ENCODE measurements around the gene REL.
"Not testable (repeated sequence)": the region's sequence is repeated elsewhere in the genome, so short reads cannot be mapped to it uniquely, and the experiment has no call there.

The REL gene

GRCh38 chr2:60898567-60898966 lies 17.2 kb downstream of the REL start:
- ChIA-PET POLR2A (ENCODE audit: low non-redundant PET) (no interaction called here), CTCF (no interaction called here)
- no peak for TF ChIP-seq CTCF (conservative IDR thresholded peaks at IDR 0.05; ENCODE audit: low read depth)
- DNase-seq (ENCODE audit: low spot score), result no peak
- no peak overlapping the region for H3K27ac ChIP-seq

GRCh38 chr2:60899230-60899891 lies 18.0 kb downstream of the REL start:
- POLR2A ChIA-PET (ENCODE audit: low non-redundant PET), result no interaction called here
- CTCF ChIA-PET, result interaction anchor here (1.4 kb wide), 1 partner anchor 100 kb away, joined by 6 read pairs; no protein-coding TSS in a partner anchor
- no peak for DNase-seq (ENCODE audit: low spot score)
- TF ChIP-seq CTCF (conservative IDR thresholded peaks at IDR 0.05; ENCODE audit: low read depth), result no peak
- H3K27ac ChIP-seq, result no peak overlapping the region

- CTCF ChIA-PET, result interaction anchor here (1.4 kb wide), 1 partner anchor 99 kb away, joined by 6 read pairs; no protein-coding TSS in a partner anchor
- POLR2A ChIA-PET (ENCODE audit: low non-redundant PET), result no interaction called here
- DNase-seq (ENCODE audit: low spot score), result no peak
- no peak overlapping the region for H3K27ac ChIP-seq
- no peak for TF ChIP-seq CTCF (conservative IDR thresholded peaks at IDR 0.05; ENCODE audit: low read depth)
Observed at GRCh38 chr2:60899892-60900249, 18.5 kb downstream of the REL start.

- CTCF ChIA-PET, result interaction anchor here (0.7 kb wide), 1 partner anchor 72 kb away, joined by 6 read pairs; no protein-coding TSS in a partner anchor
- POLR2A ChIA-PET (ENCODE audit: low non-redundant PET); DNase-seq (ENCODE audit: low spot score); H3K27ac ChIP-seq: not testable (repeated sequence)
Observed at GRCh38 chr2:60901296-60901695, 19.9 kb downstream of the REL start.

- H3K27ac ChIP-seq; POLR2A ChIA-PET (ENCODE audit: low non-redundant PET); DNase-seq (ENCODE audit: low spot score); CTCF ChIA-PET: not testable (repeated sequence)
Observed at GRCh38 chr2:60905867-60906266, 24.5 kb downstream of the REL start.

GRCh38 chr2:60906395-60906794 lies 25.0 kb downstream of the REL start:
- no peak for TF ChIP-seq CTCF (conservative IDR thresholded peaks at IDR 0.05; ENCODE audit: low read depth)
- ChIA-PET CTCF (no interaction called here), POLR2A (ENCODE audit: low non-redundant PET) (no interaction called here)
- DNase-seq (ENCODE audit: low spot score), result no peak
- no peak overlapping the region for H3K27ac ChIP-seq

GRCh38 chr2:60907329-60907728 lies 26.0 kb downstream of the REL start:
- no peak for TF ChIP-seq CTCF (conservative IDR thresholded peaks at IDR 0.05; ENCODE audit: low read depth)
- CTCF ChIA-PET, result no interaction called here

More at GRCh38 chr2:60907329-60907728, 26.0 kb downstream of the REL start:
- H3K27ac ChIP-seq, result 0 out of 2 replicates have a peak overlapping the region, but pooled peaks have one; percentile 3
- POLR2A ChIA-PET (ENCODE audit: low non-redundant PET), result no interaction called here
- DNase-seq (ENCODE audit: low spot score), result no peak

All from RWPE1 (cell line).